Measurements from ENCODE around the gene MT1M.

- no peak for TF ChIP-seq CTCF (IDR thresholded peaks at IDR 0.05; ENCODE audit: insufficient read depth, low read length, poor library complexity, severe bottlenecking)
- TF ChIP-seq EZH2phosphoT487 (conservative IDR thresholded peaks at IDR 0.05; ENCODE audit: low read length), result no peak
These were observed 24.8 kb upstream of the MT1M start for GRCh38 chr16:56607675-56608042.
